Activated CD4-positive, alpha-beta T cell treated with anti-CD3 and anti-CD28 coated beads for 24 hours (primary cell): ENCODE measurements around the gene IGFBPL1.
"Not testable (repeated sequence)": the region's sequence is repeated elsewhere in the genome, so short reads cannot be mapped to it uniquely, and the experiment has no call there.

ENCODE experiments used
- DNase-seq, 2 donors: peaks; one replicate each; pipeline ENCODE4 v3.0.0-alpha.2; 2020; ENCODE audit warnings: low read depth in 2 of 2

Gene IGFBPL1

GRCh38 chr9:38423973-38424843, at the start of gene IGFBPL1:
TSS of gene IGFBPL1 (minus strand) at chr9:38424454. CDS start at chr9:38424424, 30 bp downstream.
- no peak for DNase-seq

- DNase-seq, result not testable (repeated sequence)
These were observed 48.5 kb upstream of the IGFBPL1 start for GRCh38 chr9:38472583-38473249.

GRCh38 chr9:38467404-38467803, 43.1 kb upstream of the IGFBPL1 start:
- DNase-seq, result no peak

GRCh38 chr9:38453835-38454234, 29.6 kb upstream of the IGFBPL1 start:
- DNase-seq, result no peak

GRCh38 chr9:38451162-38451561, 26.9 kb upstream of the IGFBPL1 start:
- DNase-seq, result no peak

- no peak for DNase-seq
These were observed 23.4 kb upstream of the IGFBPL1 start for GRCh38 chr9:38447703-38448102.

GRCh38 chr9:38445154-38446043, 21.1 kb upstream of the IGFBPL1 start:
- DNase-seq, result no peak

GRCh38 chr9:38443597-38443996, 19.3 kb upstream of the IGFBPL1 start:
- no peak for DNase-seq

GRCh38 chr9:38443181-38443580, 18.9 kb upstream of the IGFBPL1 start:
- no peak for DNase-seq

GRCh38 chr9:38442473-38443096, 18.3 kb upstream of the IGFBPL1 start:
- no peak for DNase-seq

- DNase-seq, result no peak
These were observed 17.3 kb upstream of the IGFBPL1 start for GRCh38 chr9:38441347-38442085.

- DNase-seq, result no peak
These were observed 16.3 kb upstream of the IGFBPL1 start for GRCh38 chr9:38440516-38440915.

- DNase-seq, result no peak
These were observed 15.7 kb upstream of the IGFBPL1 start for GRCh38 chr9:38439916-38440301.

- no peak for DNase-seq
These were observed 15.1 kb upstream of the IGFBPL1 start for GRCh38 chr9:38439291-38439915.

GRCh38 chr9:38437193-38437823, 13.1 kb upstream of the IGFBPL1 start:
- DNase-seq, result no peak

- no peak for DNase-seq
These were observed 12.5 kb upstream of the IGFBPL1 start for GRCh38 chr9:38436708-38437107.

GRCh38 chr9:38435521-38435920, 11.3 kb upstream of the IGFBPL1 start:
- no peak for DNase-seq

GRCh38 chr9:38434853-38435252, 10.6 kb upstream of the IGFBPL1 start:
- no peak for DNase-seq

- no peak for DNase-seq
These were observed 10.1 kb upstream of the IGFBPL1 start for GRCh38 chr9:38434365-38434764.

GRCh38 chr9:38432922-38433510, 8.8 kb upstream of the IGFBPL1 start:
- no peak for DNase-seq
